ENCODE measurements around the gene EIF5A2.

Gene EIF5A2

GRCh38 chr3:170908235-170909116 lies at the start of gene EIF5A2:
Gene EIF5A2, minus strand, starts transcription at chr3:170908637. Its CDS starts 831 bp downstream, at chr3:170907806.
- H3K27me3 ChIP-seq (ENCODE audit: insufficient read depth, low read depth) = no peaks in the 10 kb centered on the region
- peak within 1 kb of the TSS; percentile 53; the same call in 1 of the 2 replicates for H3K4me2 ChIP-seq
- peak within 1 kb of the TSS; percentile 53 for H2AFZ ChIP-seq (ENCODE audit: low read depth)
- no peak within 1 kb of the TSS for H3K9ac ChIP-seq
- no peaks in the 10 kb centered on the region for H3K36me3 ChIP-seq (ENCODE audit: insufficient read depth)
- TF ChIP-seq, protein P1, sequence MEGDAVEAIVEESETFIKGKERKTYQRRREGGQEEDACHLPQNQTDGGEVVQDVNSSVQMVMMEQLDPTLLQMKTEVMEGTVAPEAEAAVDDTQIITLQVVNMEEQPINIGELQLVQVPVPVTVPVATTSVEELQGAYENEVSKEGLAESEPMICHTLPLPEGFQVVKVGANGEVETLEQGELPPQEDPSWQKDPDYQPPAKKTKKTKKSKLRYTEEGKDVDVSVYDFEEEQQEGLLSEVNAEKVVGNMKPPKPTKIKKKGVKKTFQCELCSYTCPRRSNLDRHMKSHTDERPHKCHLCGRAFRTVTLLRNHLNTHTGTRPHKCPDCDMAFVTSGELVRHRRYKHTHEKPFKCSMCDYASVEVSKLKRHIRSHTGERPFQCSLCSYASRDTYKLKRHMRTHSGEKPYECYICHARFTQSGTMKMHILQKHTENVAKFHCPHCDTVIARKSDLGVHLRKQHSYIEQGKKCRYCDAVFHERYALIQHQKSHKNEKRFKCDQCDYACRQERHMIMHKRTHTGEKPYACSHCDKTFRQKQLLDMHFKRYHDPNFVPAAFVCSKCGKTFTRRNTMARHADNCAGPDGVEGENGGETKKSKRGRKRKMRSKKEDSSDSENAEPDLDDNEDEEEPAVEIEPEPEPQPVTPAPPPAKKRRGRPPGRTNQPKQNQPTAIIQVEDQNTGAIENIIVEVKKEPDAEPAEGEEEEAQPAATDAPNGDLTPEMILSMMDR (conservative IDR thresholded peaks at IDR 0.05; ENCODE audit: low read depth, low read length) = no peak
- no peaks in the 10 kb centered on the region for H4K20me1 ChIP-seq (ENCODE audit: insufficient read depth)
- no peaks in the 10 kb centered on the region for H3K79me2 ChIP-seq (ENCODE audit: insufficient read depth, low read depth)
- no peak within 1 kb of the TSS for H3K27ac ChIP-seq
- H3K4me1 ChIP-seq (ENCODE audit: low read depth, poor library complexity, severe bottlenecking) = no peaks in the 10 kb centered on the region
- H3K4me3 ChIP-seq (IDR thresholded peaks at IDR 0.05; ENCODE audit: insufficient read depth, low read depth, low read length) = no peak within 1 kb of the TSS

DNA sequence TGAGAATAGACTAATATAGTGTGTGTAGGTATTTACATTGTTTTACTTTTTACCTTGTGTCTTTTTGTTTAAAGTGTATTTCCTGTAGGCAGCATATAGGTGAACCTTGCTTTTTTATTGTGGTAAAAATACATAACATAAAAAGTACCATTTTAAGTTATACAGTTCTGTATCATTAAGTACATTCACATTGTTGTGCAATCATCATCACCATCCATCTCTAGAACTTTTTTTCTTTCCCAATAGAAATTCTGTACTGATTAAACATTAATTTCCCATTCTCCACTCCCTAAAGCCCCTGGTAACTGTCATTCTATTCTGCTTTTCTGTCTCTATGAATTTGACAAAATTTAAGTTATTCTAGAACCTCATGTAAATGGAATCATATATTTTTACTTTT lies 48.2 kb upstream of the EIF5A2 start:
- H3K9ac ChIP-seq = no peak overlapping the region
- H3K36me3 ChIP-seq (ENCODE audit: insufficient read depth) = no peaks in the 10 kb centered on the region
- TF ChIP-seq, protein P1 (conservative IDR thresholded peaks at IDR 0.05; ENCODE audit: low read depth, low read length) = no peak

GRCh38 chr3:170953736-170954135 lies 45.3 kb upstream of the EIF5A2 start:
- Histone ChIP-seq H3K27ac (no peak overlapping the region), H2AFZ (ENCODE audit: low read depth) (no peak overlapping the region), H4K20me1 (ENCODE audit: insufficient read depth) (no peaks in the 10 kb centered on the region), H3K79me2 (ENCODE audit: insufficient read depth, low read depth) (no peaks in the 10 kb centered on the region), H3K36me3 (ENCODE audit: insufficient read depth) (no peaks in the 10 kb centered on the region), H3K4me2 (no peak overlapping the region), H3K4me1 (ENCODE audit: low read depth, poor library complexity, severe bottlenecking) (no peaks in the 10 kb centered on the region), H3K4me3 (IDR thresholded peaks at IDR 0.05; ENCODE audit: insufficient read depth, low read depth, low read length) (no peak overlapping the region), H3K27me3 (ENCODE audit: insufficient read depth, low read depth) (no peaks in the 10 kb centered on the region), H3K9ac (no peak overlapping the region)
- TF ChIP-seq, protein P1 (conservative IDR thresholded peaks at IDR 0.05; ENCODE audit: low read depth, low read length) = no peak

More for the DNA sequence above, 48.2 kb upstream of the EIF5A2 start:
- H3K27me3 ChIP-seq (ENCODE audit: insufficient read depth, low read depth) = no peaks in the 10 kb centered on the region
- no peak overlapping the region for H2AFZ ChIP-seq (ENCODE audit: low read depth)
- no peak overlapping the region for H3K4me2 ChIP-seq
- no peaks in the 10 kb centered on the region for H3K79me2 ChIP-seq (ENCODE audit: insufficient read depth, low read depth)
- no peak overlapping the region for H3K4me3 ChIP-seq (IDR thresholded peaks at IDR 0.05; ENCODE audit: insufficient read depth, low read depth, low read length)
- H4K20me1 ChIP-seq (ENCODE audit: insufficient read depth) = no peaks in the 10 kb centered on the region
- no peak overlapping the region for H3K27ac ChIP-seq
- no peaks in the 10 kb centered on the region for H3K4me1 ChIP-seq (ENCODE audit: low read depth, poor library complexity, severe bottlenecking)

- H4K20me1 ChIP-seq (ENCODE audit: insufficient read depth) = no peaks in the 10 kb centered on the region
- no peaks in the 10 kb centered on the region for H3K4me1 ChIP-seq (ENCODE audit: low read depth, poor library complexity, severe bottlenecking)
- no peak overlapping the region for H2AFZ ChIP-seq (ENCODE audit: low read depth)
- H3K27ac ChIP-seq = no peak overlapping the region
- no peaks in the 10 kb centered on the region for H3K79me2 ChIP-seq (ENCODE audit: insufficient read depth, low read depth)
- no peaks in the 10 kb centered on the region for H3K27me3 ChIP-seq (ENCODE audit: insufficient read depth, low read depth)
- H3K4me3 ChIP-seq (IDR thresholded peaks at IDR 0.05; ENCODE audit: insufficient read depth, low read depth, low read length) = no peak overlapping the region
- H3K4me2 ChIP-seq = no peak overlapping the region
- TF ChIP-seq, protein P1 (conservative IDR thresholded peaks at IDR 0.05; ENCODE audit: low read depth, low read length) = no peak
- no peaks in the 10 kb centered on the region for H3K36me3 ChIP-seq (ENCODE audit: insufficient read depth)
- H3K9ac ChIP-seq = no peak overlapping the region
These were observed 44.8 kb upstream of the EIF5A2 start for GRCh38 chr3:170953229-170953628.
